Measurements from ENCODE around the gene COX17.

The COX17 gene

GRCh38 chr3:119642746-119643473 is 34.3 kb downstream of the COX17 start:
- DNase-seq, result no peak

GRCh38 chr3:119641416-119641815 is 35.8 kb downstream of the COX17 start:
- no peak for DNase-seq

DNA sequence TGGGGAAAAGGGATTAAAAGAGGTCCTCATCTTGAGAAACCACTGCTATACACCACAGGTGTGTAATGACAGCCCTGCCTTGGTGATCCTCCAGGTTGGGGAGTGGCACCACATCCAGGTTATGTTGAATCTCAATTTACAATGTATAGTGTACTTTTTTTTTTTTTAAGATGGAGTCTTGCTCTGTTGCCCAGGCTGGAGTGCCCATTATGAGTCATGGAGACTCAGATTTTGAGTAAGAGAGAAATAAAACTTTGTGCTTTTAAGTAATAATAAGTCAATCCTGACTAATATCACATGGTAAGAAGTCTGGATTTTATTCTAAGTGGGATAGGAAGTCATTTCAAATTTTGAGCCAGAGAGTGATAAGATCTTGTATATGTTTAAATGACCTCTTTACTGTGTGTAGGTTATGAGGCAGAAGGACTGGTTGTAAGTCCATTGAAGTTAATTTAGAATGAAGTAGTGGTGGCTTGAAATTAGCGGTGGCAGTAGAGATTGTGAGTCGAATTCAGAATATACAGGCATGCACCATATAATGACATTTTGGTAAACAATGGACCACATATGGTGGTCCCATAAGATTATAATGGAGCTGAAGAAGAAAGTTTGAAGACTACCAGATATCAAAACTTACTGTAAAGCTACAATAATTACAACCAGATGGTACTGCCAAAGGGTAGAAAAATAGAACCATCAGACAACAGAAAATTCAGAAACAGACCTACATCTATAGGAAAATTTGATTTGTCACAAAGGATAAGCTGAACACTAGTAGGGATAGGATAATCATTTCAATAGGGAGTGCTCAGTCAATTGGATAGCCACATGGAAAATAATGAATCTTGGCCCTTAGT is 37.5 kb downstream of the COX17 start:
- no peak for DNase-seq

DNA sequence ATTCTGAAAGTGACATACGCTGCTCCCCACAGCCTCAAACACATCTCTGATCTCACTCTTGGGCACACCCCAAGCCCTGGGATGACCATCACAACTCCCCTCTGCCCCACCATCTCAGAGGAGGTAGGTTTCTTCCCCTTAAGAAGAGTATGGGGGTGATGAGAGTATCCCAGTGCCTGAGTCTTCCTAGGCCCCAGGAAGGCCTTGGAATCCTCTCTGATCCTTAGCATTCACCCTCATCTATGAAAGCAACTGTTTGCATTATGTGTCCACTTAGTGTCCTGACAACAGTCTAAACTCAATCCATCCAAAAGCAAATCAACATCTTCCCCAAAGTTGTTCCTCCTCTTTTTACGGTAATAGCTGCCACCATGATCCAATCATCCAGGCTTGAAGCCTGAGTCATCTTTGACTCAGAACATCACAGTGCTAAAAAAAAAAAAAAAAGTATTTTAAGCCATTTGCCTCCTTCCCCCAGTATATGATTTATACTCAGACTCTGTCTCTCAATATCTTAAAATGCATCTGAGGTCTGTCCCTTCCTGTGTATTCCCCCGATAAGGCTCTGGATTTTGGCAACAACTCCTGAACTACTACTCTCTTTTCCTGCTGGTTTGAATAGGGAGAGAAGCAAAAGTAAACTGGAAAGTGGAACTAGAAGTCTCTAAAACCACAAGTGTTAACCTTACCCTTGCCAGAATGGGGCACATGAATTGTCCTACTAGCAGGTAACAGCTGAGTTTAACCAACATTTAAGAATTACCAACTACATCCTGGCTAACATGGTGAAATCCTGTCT is 39.3 kb downstream of the COX17 start:
- DNase-seq, result peak; percentile 40

GRCh38 chr3:119636891-119637611 is 40.2 kb downstream of the COX17 start:
- no peak for DNase-seq

- DNase-seq, result no peak
Measured at GRCh38 chr3:119636249-119636648, 41.0 kb downstream of the COX17 start.

- no peak for DNase-seq
Measured at GRCh38 chr3:119635719-119636118, 41.5 kb downstream of the COX17 start.

DNA sequence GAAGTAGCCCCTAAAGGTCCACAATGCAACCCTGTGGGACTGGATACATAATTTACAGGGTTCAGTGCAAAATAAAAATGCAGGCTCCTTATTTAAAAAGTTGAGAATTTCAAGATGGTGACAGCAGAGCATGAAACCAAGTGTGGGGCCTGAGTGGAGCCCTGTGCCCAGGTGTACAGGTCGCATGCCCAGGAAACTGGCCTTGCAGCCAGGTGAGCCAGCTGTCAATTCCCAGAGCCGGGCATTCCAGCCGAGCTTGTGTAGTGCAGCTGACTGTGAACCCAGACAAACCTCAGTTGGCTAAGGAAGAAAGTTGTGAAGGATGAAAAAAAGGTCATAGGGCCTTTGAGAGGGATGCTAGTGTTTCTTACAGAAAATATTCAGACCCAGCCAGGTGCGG is 44.4 kb downstream of the COX17 start:
- no peak for DNase-seq

- DNase-seq, result no peak
Measured at GRCh38 chr3:119632216-119632615, 45.0 kb downstream of the COX17 start.

DNA sequence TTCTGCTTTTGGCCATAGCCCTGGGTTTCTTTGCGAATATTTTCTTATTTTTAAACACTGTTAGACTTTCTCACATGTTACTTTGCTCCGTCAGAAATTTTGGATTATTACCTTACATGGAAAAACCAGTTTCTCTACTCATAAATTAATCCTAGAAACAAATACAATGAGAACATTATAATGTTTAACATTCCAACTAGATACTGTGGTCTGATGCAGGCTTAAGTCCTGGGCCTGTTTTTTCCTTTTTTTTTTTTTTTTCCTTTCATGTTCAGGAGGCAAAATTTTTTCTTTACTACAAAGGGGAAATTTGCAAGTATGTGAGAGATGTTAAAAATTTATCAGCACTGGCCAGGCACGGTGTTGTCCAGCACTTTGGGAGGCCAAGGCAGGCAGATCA is 45.7 kb downstream of the COX17 start:
- DNase-seq, result no peak

DNA sequence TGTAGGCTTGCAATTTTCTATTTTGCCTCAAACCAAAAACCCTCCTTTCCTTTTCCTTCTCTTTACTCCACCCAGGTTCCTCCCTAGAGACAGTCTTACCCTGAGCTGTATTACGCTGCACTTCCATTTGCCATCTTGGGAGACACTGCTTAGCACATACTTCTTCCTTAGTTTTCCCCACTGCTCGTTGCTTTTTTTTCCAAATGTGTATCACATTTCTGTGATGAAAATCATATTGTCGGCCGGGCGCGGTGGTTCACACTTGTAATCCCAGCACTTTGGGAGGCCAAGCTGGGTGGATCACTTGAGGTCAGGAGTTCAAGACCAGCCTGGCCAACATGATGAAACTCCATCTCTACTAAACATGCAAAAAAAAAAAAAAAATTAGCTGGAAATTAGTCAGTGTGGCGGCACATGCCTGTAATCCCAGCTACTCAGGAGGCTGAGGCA is 46.3 kb downstream of the COX17 start:
- DNase-seq, result no peak

DNA sequence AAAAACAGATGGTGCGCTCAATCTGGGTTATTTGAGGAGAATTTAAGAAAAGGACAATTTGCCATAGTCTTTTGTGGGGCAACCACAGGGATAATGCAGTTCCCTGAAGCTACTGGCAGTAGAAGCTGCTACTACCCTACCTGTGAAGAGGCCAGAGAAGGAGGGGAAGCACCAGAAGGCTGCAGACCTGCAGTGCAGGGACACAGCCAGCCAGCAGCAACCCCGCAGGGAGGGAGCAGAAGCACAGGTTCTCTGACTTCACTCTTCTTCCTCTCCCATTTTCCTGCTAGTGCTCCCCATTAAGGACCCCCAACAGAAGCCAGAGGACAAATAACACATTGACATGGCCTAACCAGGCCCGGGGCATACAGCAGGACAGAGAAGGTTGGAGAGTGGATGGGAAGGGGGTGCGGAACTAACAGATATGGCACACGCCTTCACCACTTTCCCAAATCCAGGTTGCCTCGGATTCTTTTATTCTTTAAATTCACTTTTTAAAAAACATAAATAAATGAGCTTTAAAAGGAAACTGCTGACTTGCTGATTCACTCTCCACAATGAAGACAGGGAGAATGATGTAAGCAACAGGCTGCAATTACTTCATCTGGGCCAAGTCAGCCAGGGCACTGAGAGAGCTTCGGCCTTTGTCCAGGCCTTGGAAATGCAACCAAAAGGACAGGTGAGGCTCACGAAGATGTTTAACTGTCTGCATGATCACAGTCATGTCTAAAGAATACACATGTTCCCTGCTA is 46.9 kb downstream of the COX17 start:
- no peak for DNase-seq

DNA sequence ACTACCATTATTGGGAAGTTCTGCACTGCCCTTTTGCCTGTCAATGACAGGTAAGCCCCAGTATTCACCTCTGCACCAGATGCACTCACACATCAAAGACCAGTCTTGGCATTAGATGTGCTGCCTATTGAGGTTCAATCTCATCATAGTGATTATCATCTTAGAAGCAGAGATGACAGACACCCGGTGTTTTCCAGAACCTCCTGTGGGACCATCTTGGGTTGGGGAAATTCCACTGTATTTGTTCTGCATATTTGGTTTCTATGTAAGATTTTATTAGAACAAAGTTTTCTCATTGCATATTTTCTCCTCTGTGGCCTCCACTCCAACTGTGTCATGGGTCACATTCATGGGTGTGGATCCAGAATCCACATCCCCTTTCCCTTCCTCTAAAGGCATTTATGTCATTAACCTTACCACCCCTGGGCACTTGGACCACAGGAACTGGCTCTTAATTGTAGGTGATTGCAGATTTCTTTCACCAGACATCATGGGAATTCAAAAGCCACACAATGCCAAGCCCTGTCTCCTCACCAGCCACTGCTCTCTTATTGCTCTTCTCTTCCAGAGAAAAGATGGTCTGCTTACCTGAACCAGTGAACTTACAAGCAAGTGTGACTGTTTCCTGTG is 48.3 kb downstream of the COX17 start:
- DNase-seq, result peak; percentile 50

DNA sequence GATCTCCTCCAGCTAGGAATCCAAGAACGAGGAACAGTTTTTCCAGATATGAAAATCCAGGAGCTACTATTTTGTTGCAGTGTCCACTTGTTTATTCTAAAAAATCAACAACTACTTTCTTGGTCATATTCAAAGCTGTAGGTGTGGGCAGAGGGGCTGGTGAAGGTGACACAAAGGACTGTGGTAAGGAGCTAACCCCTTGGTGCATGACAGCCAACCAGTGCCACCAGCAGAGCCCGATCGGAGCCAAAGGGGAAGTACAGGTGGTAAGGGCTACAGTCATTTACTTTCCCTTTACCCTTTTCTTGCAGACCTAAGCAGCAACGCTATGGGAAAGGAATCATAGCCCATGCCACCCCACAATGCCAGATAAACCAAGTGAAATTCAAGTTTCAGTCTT is 48.8 kb downstream of the COX17 start:
- peak; percentile 54 for DNase-seq

DNA sequence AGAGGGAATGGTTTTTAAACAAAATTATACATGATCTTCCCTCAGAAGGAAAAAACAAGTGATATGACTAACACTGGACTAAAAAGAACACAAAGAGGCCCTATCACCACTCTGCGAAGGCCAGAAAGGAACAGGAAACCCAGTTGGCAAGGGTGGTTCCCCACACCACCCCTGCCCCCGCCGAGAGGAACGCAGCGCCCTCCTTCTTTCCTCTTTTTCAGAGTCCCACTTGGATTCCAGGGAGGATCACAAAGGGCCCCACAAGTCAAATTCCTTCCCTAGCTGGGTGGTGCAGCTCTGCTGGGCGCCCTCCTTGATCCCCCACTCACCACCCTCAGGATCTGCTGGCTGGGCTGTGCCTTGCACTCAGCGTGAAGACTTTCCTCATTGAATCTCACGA is 49.7 kb downstream of the COX17 start:
- DNase-seq, result peak; percentile 58

DNA sequence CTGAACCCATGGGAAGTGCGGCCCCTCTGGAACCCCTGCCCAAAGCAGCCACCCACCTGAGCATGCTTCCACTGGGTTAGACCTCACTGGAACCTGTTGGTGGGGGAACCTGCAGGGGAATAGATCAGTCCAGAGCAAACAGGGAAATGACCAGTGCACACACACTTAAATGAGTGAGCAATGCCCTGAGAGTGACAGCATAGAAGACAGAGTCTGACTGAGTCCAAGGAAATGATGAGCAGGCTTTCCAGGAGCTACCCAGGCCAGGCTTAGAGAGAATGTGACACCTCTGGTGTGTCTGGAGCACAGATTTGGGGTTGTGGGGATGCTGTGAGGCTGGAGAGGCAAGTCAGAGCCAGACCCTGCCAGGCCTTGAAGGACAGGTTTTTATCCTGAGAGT is 51.0 kb downstream of the COX17 start:
- no peak for DNase-seq

- DNase-seq, result no peak
Measured at GRCh38 chr3:119625451-119626153, 51.6 kb downstream of the COX17 start.

DNA sequence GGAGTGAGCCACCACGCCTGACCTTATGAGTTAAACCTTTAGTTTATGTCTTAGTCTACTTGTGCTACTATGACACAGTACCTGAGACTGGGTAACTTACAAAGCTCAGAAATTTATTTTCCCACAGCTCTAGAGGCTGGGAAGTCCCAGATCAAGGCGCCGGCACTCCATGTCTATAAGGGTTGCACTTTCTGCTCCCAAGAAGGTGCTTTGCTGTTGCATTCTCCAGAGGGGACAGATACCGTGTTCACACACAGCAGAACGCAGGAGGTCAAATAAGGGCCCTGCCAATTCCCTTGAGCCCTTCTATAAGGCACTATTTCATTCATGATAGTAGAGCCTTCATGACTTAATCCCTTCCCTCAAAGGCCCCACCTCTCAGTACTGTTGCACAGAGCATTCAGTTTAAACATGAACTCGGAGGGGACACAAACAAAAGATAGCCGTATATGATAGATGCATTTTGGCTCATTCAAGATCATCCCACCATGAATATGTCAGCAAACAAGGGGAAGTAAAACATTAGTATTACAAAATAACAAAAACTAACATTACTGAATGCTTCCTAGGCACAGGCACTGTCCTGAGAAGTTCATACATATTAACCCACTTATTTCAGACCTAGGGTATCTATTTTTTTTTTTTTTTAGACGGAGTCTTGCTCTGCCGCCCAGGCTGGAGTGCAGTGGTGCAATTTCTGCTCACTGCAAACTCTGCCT is 53.0 kb downstream of the COX17 start:
- DNase-seq, result no peak

DNA sequence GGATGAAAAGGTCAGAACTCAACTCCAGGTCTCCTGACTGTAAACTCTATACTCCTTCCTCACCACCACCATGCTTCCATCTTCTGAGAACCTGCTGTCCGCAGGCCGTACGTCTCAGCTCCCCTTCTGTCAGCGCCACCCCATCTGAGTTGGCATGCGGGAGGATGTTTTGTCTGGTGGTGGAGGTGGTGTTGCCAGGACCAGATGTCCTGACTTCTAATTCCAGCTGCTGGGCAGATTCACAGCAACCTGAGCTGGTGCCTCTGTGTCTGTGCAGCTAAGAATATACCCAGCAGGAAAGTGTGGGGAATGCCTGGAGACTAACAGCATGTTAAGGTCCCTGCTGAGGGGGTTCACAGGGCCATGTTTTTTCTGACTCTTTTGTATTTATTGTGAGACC is 56.3 kb downstream of the COX17 start:
- no peak for DNase-seq

Measured in CD4-positive, alpha-beta T cell treated with Interleukin-15 for 1 hour (primary cell).